GM19452 (cell line): Measurements from ENCODE around the gene ZBTB5.
"Not testable (repeated sequence)": the region's sequence is repeated elsewhere in the genome, so short reads cannot be mapped to it uniquely, and the experiment has no call there.

Source experiments
- ATAC-seq: cut with Tn5 transposase; IDR thresholded peaks from one replicate; pipeline ENCODE4 v1.9.1; 2021; ENCODE audit not compliant: unreplicated experiment

Gene ZBTB5

GRCh38 chr9:37465249-37466036, at the start of gene ZBTB5:
TSS of gene ZBTB5 (minus strand) at chr9:37465450. CDS start at chr9:37442551, 22,899 bp downstream.
- peak; percentile 73 for ATAC-seq

GRCh38 chr9:37514999-37515398, 49.7 kb upstream of the ZBTB5 start:
- no peak for ATAC-seq

GRCh38 chr9:37514415-37514814, 49.2 kb upstream of the ZBTB5 start:
- ATAC-seq: not testable (repeated sequence)

GRCh38 chr9:37512437-37512836, 47.2 kb upstream of the ZBTB5 start:
- no peak for ATAC-seq

- ATAC-seq: no peak
These were observed 46.1 kb upstream of the ZBTB5 start for GRCh38 chr9:37511016-37512010.

- not testable (repeated sequence) for ATAC-seq
These were observed 44.8 kb upstream of the ZBTB5 start for GRCh38 chr9:37510053-37510452.

- ATAC-seq: no peak
These were observed 44.3 kb upstream of the ZBTB5 start for GRCh38 chr9:37509536-37509935.

- no peak for ATAC-seq
These were observed 43.6 kb upstream of the ZBTB5 start for GRCh38 chr9:37508834-37509206.

GRCh38 chr9:37508135-37508833, 43.0 kb upstream of the ZBTB5 start:
- ATAC-seq: no peak

GRCh38 chr9:37507566-37508134, 42.4 kb upstream of the ZBTB5 start:
- ATAC-seq: no peak

- no peak for ATAC-seq
These were observed 39.4 kb upstream of the ZBTB5 start for GRCh38 chr9:37504605-37505004.

- ATAC-seq: no peak
These were observed 38.5 kb upstream of the ZBTB5 start for GRCh38 chr9:37503736-37504135.

- no peak for ATAC-seq
These were observed 36.8 kb upstream of the ZBTB5 start for GRCh38 chr9:37501957-37502596.

- ATAC-seq: no peak
These were observed 34.0 kb upstream of the ZBTB5 start for GRCh38 chr9:37499297-37499696.

- no peak for ATAC-seq
These were observed 33.2 kb upstream of the ZBTB5 start for GRCh38 chr9:37498457-37498856.

GRCh38 chr9:37497320-37497719, 32.1 kb upstream of the ZBTB5 start:
- no peak for ATAC-seq

- no peak for ATAC-seq
These were observed 30.8 kb upstream of the ZBTB5 start for GRCh38 chr9:37496020-37496419.

GRCh38 chr9:37495571-37495970, 30.3 kb upstream of the ZBTB5 start:
- no peak for ATAC-seq

GRCh38 chr9:37491939-37492338, 26.7 kb upstream of the ZBTB5 start:
- ATAC-seq: no peak
